K562 (cell line): Measurements from ENCODE around the gene TAF4. TPM values are rescaled to one million over a fixed set of nuclear protein-coding genes. Genes with fewer than 3 reads are reported as not detected.

Experiments
- CXXC5 ChIP-seq: fragments of 250-450 bp; sonication (Bioruptor Pico); IDR thresholded peaks from 2 replicates; pipeline ENCODE4 v1.8.0; 2022; ENCODE audit warnings: inconsistent platforms, mild to moderate bottlenecking, moderate library complexity
- HIVEP1 ChIP-seq: fragments of 250-450 bp; sonication (Bioruptor Pico); IDR thresholded peaks from 2 replicates; pipeline ENCODE4 v1.4.0; 2020; ENCODE audit warnings: mild to moderate bottlenecking
- IFI16 ChIP-seq: fragments of 250-450 bp; sonication (Bioruptor Pico); IDR thresholded peaks from 2 replicates; pipeline ENCODE4 v2.1.2; 2022; ENCODE audit warnings: mild to moderate bottlenecking, inconsistent platforms
- MCM3 ChIP-seq: fragments of 450-650 bp; IDR thresholded peaks from 2 replicates; pipeline ENCODE4 v1.6.1; 2016
- MYC ChIP-seq, 2 experiments: fragments of 250-450 bp in 1 of 2; sonication (Bioruptor Pico) in 1 of 2; IDR thresholded peaks; 2 replicates each; pipeline versions ENCODE4 v1.5.1 to v1.6.1; 2012 to 2021; ENCODE audit warnings: low read depth in 2 of 2, borderline replicate concordance in 1 of 2, improper control_type of control experiment in 1 of 2, low read length in 1 of 2, mild to moderate bottlenecking in 1 of 2, moderate library complexity in 1 of 2
- POLR3A ChIP-seq: IDR thresholded peaks from 2 replicates; pipeline ENCODE4 v1.6.1; 2011; ENCODE audit warnings: borderline replicate concordance, mild to moderate bottlenecking, moderate library complexity; ENCODE audit not compliant: insufficient read length, insufficient read depth; ENCODE audit errors: extremely low read depth
- RAD21 ChIP-seq, 2 experiments: fragments of 250-450 bp in 1 of 2; fragments of 450-650 bp in 1 of 2; sonication (Bioruptor Pico) in 1 of 2; formaldehyde crosslinking in 1 of 2; IDR thresholded peaks in 1 of 2; conservative IDR thresholded peaks in 1 of 2; 2 replicates each; pipeline versions ENCODE4 v1.4.0 to v1.8.0; 2020 to 2022; ENCODE audit warnings: mild to moderate bottlenecking in 2 of 2, moderate library complexity in 1 of 2
- RBM34 ChIP-seq: fragments of 200-400 bp; formaldehyde crosslinking; IDR thresholded peaks from 2 replicates; pipeline ENCODE4 v1.6.1; 2018; ENCODE audit warnings: low read length, borderline replicate concordance; ENCODE audit not compliant: insufficient read depth
- SMAD2 ChIP-seq: fragments of 150-350 bp; IDR thresholded peaks from 2 replicates; pipeline ENCODE4 v1.6.1; 2014; ENCODE audit warnings: low read depth, mild to moderate bottlenecking, low read length
- SP2 ChIP-seq: IDR thresholded peaks from 2 replicates; pipeline ENCODE4 v1.6.1; 2011; ENCODE audit warnings: mild to moderate bottlenecking, low read depth, low read length, moderate library complexity; ENCODE audit not compliant: poor library complexity, severe bottlenecking; ENCODE audit errors: extremely low read depth
- ZNF584 ChIP-seq: fragments of 200-800 bp; sonication (Bioruptor generic); IDR thresholded peaks from 2 replicates; pipeline ENCODE4 v1.6.1; 2016; ENCODE audit warnings: low read depth, mild to moderate bottlenecking, missing genetic modification characterization, missing compliant biosample characterization
- ZNF589 ChIP-seq: fragments of 200-800 bp; sonication (Bioruptor generic); IDR thresholded peaks from 2 replicates; pipeline ENCODE4 v1.6.1; 2016; ENCODE audit warnings: low read depth, missing genetic modification characterization, missing compliant biosample characterization
- polyA plus RNA-seq, 8 experiments: library from polyadenylated mRNA; depleted of rRNA in 4 of 8; stranded (reverse) in 5 of 8; unstranded in 3 of 8; fragments of >200 nt; fragmentation: Nextera tagmentation in 2 of 8; fragmentation: Illumina TruSeq in 1 of 8; extraction: Ambion mirVana in 2 of 8; extraction: Trizol in 1 of 8; gene quantifications; 2 replicates each; pipeline versions ENCODE4 v1.2.1 to v1.2.3, GENCODE V29; 2011 to 2014; ENCODE audit warnings: inconsistent platforms in 1 of 8, missing spikeins in 1 of 8
- total RNA-seq, 7 experiments: library from RNA; depleted of rRNA in 6 of 7; stranded (reverse); fragments of >200 nt in 6 of 7; fragmentation: Illumina TruSeq in 2 of 7; extraction: Trizol in 2 of 7; gene quantifications; 2 replicates each; pipeline versions ENCODE4 v1.2.1 to v1.2.3, GENCODE V29; 2011 to 2021; ENCODE audit warnings: low replicate concordance in 1 of 7
- TF ChIP-seq, protein P1 (sequence below): IDR thresholded peaks from 3 replicates; pipeline ENCODE4 v1.6.1; 2011; ENCODE audit warnings: borderline replicate concordance, mild to moderate bottlenecking, moderate library complexity; ENCODE audit not compliant: insufficient read length; ENCODE audit errors: extremely low read depth

Gene TAF4
- total and polyA plus RNA-seq, 9 of the 15 experiments (the other 6 are each of a cell fraction or from before 2014, with no cell fraction given), result 0.44 to 28.3 (median 5.6) TPM

DNA sequence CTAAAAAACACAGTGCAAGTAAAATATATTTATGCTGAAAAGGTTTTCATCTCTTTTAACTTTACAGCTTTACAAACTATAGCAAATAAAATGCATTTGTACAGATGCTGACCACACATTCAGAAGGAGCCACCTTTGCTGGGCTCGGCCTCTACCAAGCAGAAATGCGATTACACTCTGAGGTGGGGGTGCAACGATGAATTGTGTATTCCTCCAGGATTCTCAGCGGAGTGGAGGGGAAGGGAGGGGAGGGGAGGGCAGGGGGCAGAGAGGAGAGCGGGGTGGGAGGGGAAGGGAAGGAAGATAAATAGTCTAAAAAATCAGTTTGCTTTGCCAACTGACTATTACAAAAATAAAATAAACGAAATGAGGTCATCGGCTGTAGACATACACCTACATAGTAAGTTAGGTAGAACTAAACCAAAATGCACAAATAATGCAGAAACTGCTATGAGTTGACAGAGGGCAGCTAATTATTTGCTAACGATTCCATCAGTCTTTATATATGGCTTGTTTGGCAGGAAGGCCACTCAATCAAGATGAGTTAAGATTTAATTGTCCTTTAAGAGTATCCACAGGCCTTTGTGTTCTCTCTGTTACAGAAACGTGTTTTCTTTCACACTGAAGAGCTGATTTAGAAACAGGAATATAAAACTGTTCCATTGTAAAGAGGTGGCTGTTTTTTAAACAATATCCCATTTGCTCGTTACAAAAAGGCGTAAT is 90.1 kb downstream of the TAF4 start (continued):
- TF ChIP-seq, protein P1, sequence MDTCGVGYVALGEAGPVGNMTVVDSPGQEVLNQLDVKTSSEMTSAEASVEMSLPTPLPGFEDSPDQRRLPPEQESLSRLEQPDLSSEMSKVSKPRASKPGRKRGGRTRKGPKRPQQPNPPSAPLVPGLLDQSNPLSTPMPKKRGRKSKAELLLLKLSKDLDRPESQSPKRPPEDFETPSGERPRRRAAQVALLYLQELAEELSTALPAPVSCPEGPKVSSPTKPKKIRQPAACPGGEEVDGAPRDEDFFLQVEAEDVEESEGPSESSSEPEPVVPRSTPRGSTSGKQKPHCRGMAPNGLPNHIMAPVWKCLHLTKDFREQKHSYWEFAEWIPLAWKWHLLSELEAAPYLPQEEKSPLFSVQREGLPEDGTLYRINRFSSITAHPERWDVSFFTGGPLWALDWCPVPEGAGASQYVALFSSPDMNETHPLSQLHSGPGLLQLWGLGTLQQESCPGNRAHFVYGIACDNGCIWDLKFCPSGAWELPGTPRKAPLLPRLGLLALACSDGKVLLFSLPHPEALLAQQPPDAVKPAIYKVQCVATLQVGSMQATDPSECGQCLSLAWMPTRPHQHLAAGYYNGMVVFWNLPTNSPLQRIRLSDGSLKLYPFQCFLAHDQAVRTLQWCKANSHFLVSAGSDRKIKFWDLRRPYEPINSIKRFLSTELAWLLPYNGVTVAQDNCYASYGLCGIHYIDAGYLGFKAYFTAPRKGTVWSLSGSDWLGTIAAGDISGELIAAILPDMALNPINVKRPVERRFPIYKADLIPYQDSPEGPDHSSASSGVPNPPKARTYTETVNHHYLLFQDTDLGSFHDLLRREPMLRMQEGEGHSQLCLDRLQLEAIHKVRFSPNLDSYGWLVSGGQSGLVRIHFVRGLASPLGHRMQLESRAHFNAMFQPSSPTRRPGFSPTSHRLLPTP, result no peak
- TF ChIP-seq SMAD2 (no peak), POLR3A (no peak), HIVEP1 (CRISPR knock-in tag) (no peak), MYC (IDR thresholded peaks at IDR 0.05; ENCODE audit: low read depth, low read length) (no peak), MYC (CRISPR knock-in tag; IDR thresholded peaks at IDR 0.05; ENCODE audit: borderline replicate concordance, low read depth) (no peak), SP2 (no peak), RBM34 (no peak), IFI16 (CRISPR knock-in tag) (no peak), ZNF589 (CRISPR knock-in tag) (no peak), RAD21 (CRISPR knock-in tag; conservative IDR thresholded peaks at IDR 0.05 in 1 of 2, IDR thresholded peaks at IDR 0.05 in 1 of 2) (no peak), MCM3 (no peak), ZNF584 (CRISPR knock-in tag) (no peak), CXXC5 (CRISPR knock-in tag) (no peak)
